H7 (cell line): Measurements from ENCODE around the gene KCNS3. TPM values are rescaled to one million over a fixed set of nuclear protein-coding genes. Genes with fewer than 3 reads are reported as not detected.
"Not testable (repeated sequence)": the region's sequence is repeated elsewhere in the genome, so short reads cannot be mapped to it uniquely, and the experiment has no call there.

ENCODE experiments used
- DNase-seq: peaks from one replicate; pipeline ENCODE4 v3.0.0; 2012
- H3K27me3 ChIP-seq: 2 replicates; pipeline ENCODE4 v1.6.0; 2011; ENCODE audit warnings: mild to moderate bottlenecking, low read length; ENCODE audit not compliant: control insufficient read depth, insufficient read depth
- H3K36me3 ChIP-seq: replicated peaks from 2 replicates; pipeline ENCODE4 v1.5.1; 2011; ENCODE audit warnings: low read length; ENCODE audit not compliant: control insufficient read depth, insufficient read depth
- H3K4me3 ChIP-seq: 2 replicates; pipeline ENCODE4 v1.5.1; 2011; ENCODE audit warnings: low read depth, mild to moderate bottlenecking, control low read depth, low read length, moderate library complexity; ENCODE audit not compliant: insufficient read depth
- total RNA-seq: library from RNA; depleted of rRNA; stranded (reverse); fragments of >200 nt; shearing (Covaris generic); gene quantifications from 2 replicates; pipeline ENCODE4 v1.2.3, GENCODE V29; 2014

The KCNS3 gene
- total RNA-seq, 1 experiment from 2014 or later, result 26.2 TPM

- Histone ChIP-seq H3K4me3 (no peak overlapping the region), H3K27me3 (no peaks in the 10 kb centered on the region), H3K36me3 (no peaks in the 10 kb centered on the region)
- DNase-seq, result no peak
Measured at GRCh38 chr2:17947113-17947512, 68.6 kb downstream of the KCNS3 start.

- no peak for DNase-seq
- no peaks in the 10 kb centered on the region for H3K36me3 ChIP-seq
- H3K27me3 ChIP-seq, result no peaks in the 10 kb centered on the region
- no peak overlapping the region for H3K4me3 ChIP-seq
Measured at GRCh38 chr2:17950006-17950405, 71.5 kb downstream of the KCNS3 start.

- Histone ChIP-seq H3K36me3 (no peaks in the 10 kb centered on the region), H3K4me3 (no peak overlapping the region), H3K27me3 (no peaks in the 10 kb centered on the region)
- DNase-seq, result no peak
Measured at GRCh38 chr2:17951563-17951962, 73.1 kb downstream of the KCNS3 start.

- H3K27me3 ChIP-seq, result no peaks in the 10 kb centered on the region
- DNase-seq, result no peak
Measured at GRCh38 chr2:17958466-17959092, 80.1 kb downstream of the KCNS3 start.

GRCh38 chr2:17959356-17959755 is 80.9 kb downstream of the KCNS3 start:
- no peaks in the 10 kb centered on the region for H3K27me3 ChIP-seq
- H3K4me3 ChIP-seq, result no peak overlapping the region
- H3K36me3 ChIP-seq, result no peaks in the 10 kb centered on the region
- DNase-seq, result no peak

More at GRCh38 chr2:17958466-17959092, 80.1 kb downstream of the KCNS3 start:
- no peaks in the 10 kb centered on the region for H3K36me3 ChIP-seq
- no peak overlapping the region for H3K4me3 ChIP-seq

- no peak for DNase-seq
- no peaks in the 10 kb centered on the region for H3K27me3 ChIP-seq
- no peak overlapping the region for H3K4me3 ChIP-seq
- no peaks in the 10 kb centered on the region for H3K36me3 ChIP-seq
Measured at GRCh38 chr2:17959833-17960232, 81.4 kb downstream of the KCNS3 start.

GRCh38 chr2:17960925-17961324 is 82.5 kb downstream of the KCNS3 start:
- Histone ChIP-seq H3K36me3 (no peaks in the 10 kb centered on the region), H3K27me3 (no peaks in the 10 kb centered on the region), H3K4me3 (no peak overlapping the region)
- no peak for DNase-seq

- DNase-seq, result no peak
- no peaks in the 10 kb centered on the region for H3K36me3 ChIP-seq
- H3K27me3 ChIP-seq, result no peaks in the 10 kb centered on the region
- no peak overlapping the region for H3K4me3 ChIP-seq
Measured at GRCh38 chr2:17961789-17962188, 83.3 kb downstream of the KCNS3 start.

GRCh38 chr2:17962876-17963275 is 84.4 kb downstream of the KCNS3 start:
- H3K36me3 ChIP-seq, result no peaks in the 10 kb centered on the region
- H3K4me3 ChIP-seq, result no peak overlapping the region
- peak; percentile 24 for DNase-seq
- no peaks in the 10 kb centered on the region for H3K27me3 ChIP-seq

- not testable (repeated sequence) for DNase-seq, H3K36me3 ChIP-seq, H3K4me3 ChIP-seq, H3K27me3 ChIP-seq
Measured at GRCh38 chr2:17963571-17963970, 85.1 kb downstream of the KCNS3 start.

- no peak for DNase-seq
- H3K36me3 ChIP-seq, result no peaks in the 10 kb centered on the region
- H3K4me3 ChIP-seq, result no peak overlapping the region
- no peaks in the 10 kb centered on the region for H3K27me3 ChIP-seq
Measured at GRCh38 chr2:17965196-17965595, 86.7 kb downstream of the KCNS3 start.

- Histone ChIP-seq H3K4me3 (no peak overlapping the region), H3K27me3 (no peaks in the 10 kb centered on the region), H3K36me3 (no peaks in the 10 kb centered on the region)
- no peak for DNase-seq
Measured at GRCh38 chr2:17966798-17967197, 88.3 kb downstream of the KCNS3 start.

- no peaks in the 10 kb centered on the region for H3K27me3 ChIP-seq
- DNase-seq, result no peak
- no peak overlapping the region for H3K4me3 ChIP-seq
Measured at GRCh38 chr2:17969661-17970060, 91.2 kb downstream of the KCNS3 start.

GRCh38 chr2:17971531-17972125 is 93.2 kb downstream of the KCNS3 start:
- no peak for DNase-seq
- Histone ChIP-seq H3K36me3 (no peaks in the 10 kb centered on the region), H3K4me3 (no peak overlapping the region), H3K27me3 (no peaks in the 10 kb centered on the region)

More at GRCh38 chr2:17969661-17970060, 91.2 kb downstream of the KCNS3 start:
- no peaks in the 10 kb centered on the region for H3K36me3 ChIP-seq

GRCh38 chr2:17972991-17973390 is 94.5 kb downstream of the KCNS3 start:
- H3K36me3 ChIP-seq, result no peaks in the 10 kb centered on the region
- DNase-seq, result no peak
- H3K4me3 ChIP-seq, result no peak overlapping the region
- no peaks in the 10 kb centered on the region for H3K27me3 ChIP-seq
